ENCODE measurements around the gene RFTN1. TPM values are rescaled to one million over a fixed set of nuclear protein-coding genes. Genes with fewer than 3 reads are reported as not detected.

The RFTN1 gene
- total and polyA plus RNA-seq, 2 donors (not counting 1 experiment from before 2014, with no cell fraction given), result 32.4 to 156 TPM

- intact Hi-C loops (cut with micrococcal nuclease), result no loop called here
- H3K4me3 Mint-ChIP-seq, result no peak overlapping the region
- H3K4me1 Mint-ChIP-seq, result peaks cover 34% of the 10 kb centered on the region
These were observed 112.2 kb downstream of the RFTN1 start for GRCh38 chr3:16401273-16401672.

More at GRCh38 chr3:16401273-16401672, 112.2 kb downstream of the RFTN1 start:
- H3K9ac ChIP-seq (ENCODE audit: low read length), result no peak overlapping the region
- peaks cover 0 to 11% of the 10 kb centered on the region in 2 donors for H3K4me1 ChIP-seq (ENCODE audit: control insufficient read depth in 2 of 2, insufficient read depth in 2 of 2, low read length in 2 of 2)
- peaks cover 43% of the 10 kb centered on the region for H4K20me1 ChIP-seq (ENCODE audit: control insufficient read depth, insufficient read depth, low read length, poor library complexity, severe bottlenecking)
- ChIA-PET POLR2A (no interaction called here), CTCF (no interaction called here)
- peaks cover 76% of the 10 kb centered on the region for H3K79me2 ChIP-seq (ENCODE audit: control insufficient read depth, insufficient read depth, low read length)
- Mint-ChIP-seq H3K27me3 (no peaks in the 10 kb centered on the region), H3K27ac (no peak overlapping the region), H3K9me3 (ENCODE audit: insufficient read depth) (no peaks in the 10 kb centered on the region)
- no peak overlapping the region for H3K27ac ChIP-seq (ENCODE audit: low read length in 2 of 2)
- no peak for DNase-seq
- TF ChIP-seq EZH2 (IDR thresholded peaks at IDR 0.05; ENCODE audit: borderline replicate concordance, insufficient read depth, low read depth, low read length, poor library complexity, severe bottlenecking) (no peak), CTCF (IDR thresholded peaks at IDR 0.05) (no peak)
- H3K36me3 ChIP-seq (replicated peaks in 1 of 2; ENCODE audit: control extremely low read depth in 1 of 2, control insufficient read depth in 1 of 2, extremely low read depth in 1 of 2, insufficient read depth in 2 of 2, low read length in 1 of 2), result peaks cover 4 to 40% of the 10 kb centered on the region in 2 experiments
- H3K4me3 ChIP-seq (ENCODE audit: control extremely low read depth in 1 of 5, extremely low read depth in 1 of 5, insufficient read depth in 1 of 5, low read depth in 2 of 5, low read length in 4 of 5), result no peak overlapping the region
- no peak overlapping the region for H2AFZ ChIP-seq (ENCODE audit: insufficient read depth, low read depth, low read length, poor library complexity, severe bottlenecking)
- no peaks in the 10 kb centered on the region for H3K27me3 ChIP-seq (replicated peaks in 1 of 4; ENCODE audit: control extremely low read depth in 1 of 4, control insufficient read depth in 3 of 4, insufficient read depth in 4 of 4, low read length in 3 of 4)
- WGBS (ENCODE audit: insufficient coverage), result 98% methylated on average over 3 of the region's 5 CpGs
- no peak overlapping the region for H3K4me2 ChIP-seq (replicated peaks; ENCODE audit: low read depth, low read length, poor library complexity, severe bottlenecking)
- no peak for ATAC-seq (ENCODE audit: low read depth)
- no peaks in the 10 kb centered on the region for H3K9me3 ChIP-seq (ENCODE audit: control extremely low read depth in 1 of 3, control insufficient read depth in 2 of 3, insufficient read depth in 1 of 3, low read length in 2 of 3)
